ENCODE data around the gene SERPIND1. TPM values are rescaled to one million over a fixed set of nuclear protein-coding genes. Genes with fewer than 3 reads are reported as not detected.

Gene SERPIND1
- total and polyA plus RNA-seq, 7 donors, result 0.03 to 0.12 (median 0.07) TPM; not detected in 4

GRCh38 chr22:20808844-20809243 is 34.9 kb downstream of the SERPIND1 start:
- H3K27ac ChIP-seq, result no peak overlapping the region
- 81 to 91% (median 88%) methylated on average over 4 of the region's 4 CpGs for WGBS, 3 donors
- intact Hi-C loops (cut with DNase I), result no loop called here
- H3K4me1 ChIP-seq, result no peaks in the 10 kb centered on the region
- no peaks in the 10 kb centered on the region for H3K27me3 ChIP-seq (ENCODE audit: insufficient read depth in 3 of 3, low read length in 2 of 3)
- DNase-seq, result no peak
- H3K9me3 ChIP-seq, result no peaks in the 10 kb centered on the region
- H3K36me3 ChIP-seq (ENCODE audit: insufficient read depth in 1 of 2, low read depth in 1 of 2), result peaks cover 19 to 97% of the 10 kb centered on the region in 2 donors
- H3K4me3 ChIP-seq, result no peak overlapping the region
- no peak for ATAC-seq
- TF ChIP-seq CTCF (IDR thresholded peaks at IDR 0.05), result no peak

GRCh38 chr22:20809538-20810185 is 35.7 kb downstream of the SERPIND1 start:
- H3K4me1 ChIP-seq, result no peaks in the 10 kb centered on the region
- no peak overlapping the region for H3K4me3 ChIP-seq
- H3K36me3 ChIP-seq (ENCODE audit: insufficient read depth in 1 of 2, low read depth in 1 of 2), result peaks cover 17 to 97% of the 10 kb centered on the region in 2 donors
- ATAC-seq (no peak), DNase-seq (no peak)
- intact Hi-C loops (cut with DNase I), result no loop called here
- H3K27ac ChIP-seq, result no peak overlapping the region
- no peak for TF ChIP-seq CTCF (IDR thresholded peaks at IDR 0.05)
- H3K9me3 ChIP-seq, result no peaks in the 10 kb centered on the region
- H3K27me3 ChIP-seq (ENCODE audit: insufficient read depth in 3 of 3, low read length in 2 of 3), result no peaks in the 10 kb centered on the region
- 92 to 96% (median 92%) methylated on average over 6 of the region's 6 CpGs for WGBS, 3 donors

GRCh38 chr22:20810645-20811044 is 36.7 kb downstream of the SERPIND1 start:
- no peaks in the 10 kb centered on the region for H3K27me3 ChIP-seq (ENCODE audit: insufficient read depth in 3 of 3, low read length in 2 of 3)
- no peaks in the 10 kb centered on the region for H3K9me3 ChIP-seq
- no peak for ATAC-seq
- H3K4me1 ChIP-seq, result no peaks in the 10 kb centered on the region
- no peak overlapping the region for H3K27ac ChIP-seq
- no peak for TF ChIP-seq CTCF (IDR thresholded peaks at IDR 0.05)
- no peak overlapping the region for H3K4me3 ChIP-seq
- WGBS, 3 donors, result 90 to 96% (median 92%) methylated on average over 9 of the region's 9 CpGs
- H3K36me3 ChIP-seq (ENCODE audit: insufficient read depth in 1 of 2, low read depth in 1 of 2), result peaks cover 15 to 97% of the 10 kb centered on the region in 2 donors
- DNase-seq, result no peak
- intact Hi-C loops (cut with DNase I), result no loop called here

- ATAC-seq, result no peak
- Histone ChIP-seq H3K27ac (no peak overlapping the region), H3K4me1 (no peaks in the 10 kb centered on the region), H3K36me3 (ENCODE audit: insufficient read depth in 1 of 2, low read depth in 1 of 2) (peaks cover 15 to 97% of the 10 kb centered on the region in 2 donors), H3K9me3 (no peaks in the 10 kb centered on the region), H3K27me3 (ENCODE audit: insufficient read depth in 3 of 3, low read length in 2 of 3) (no peaks in the 10 kb centered on the region), H3K4me3 (no peak overlapping the region)
- 93 to 96% (median 95%) methylated on average over 1 of the region's 1 CpG for WGBS, 3 donors
- intact Hi-C loops (cut with DNase I), result no loop called here
- no peak for DNase-seq
- TF ChIP-seq CTCF (IDR thresholded peaks at IDR 0.05), result no peak
Observed at GRCh38 chr22:20811171-20811570, 37.3 kb downstream of the SERPIND1 start.
